Measurements from ENCODE around the gene TMEM81.

Gene TMEM81

GRCh38 chr1:205076245-205076761 lies 8.0 kb downstream of the TMEM81 start:
- DNase-seq = no peak

- no peak for DNase-seq
Observed at GRCh38 chr1:205075642-205076155, 8.6 kb downstream of the TMEM81 start.

GRCh38 chr1:205074513-205074912 lies 9.7 kb downstream of the TMEM81 start:
- no peak for DNase-seq

- no peak for DNase-seq
Observed at GRCh38 chr1:205074084-205074483, 10.2 kb downstream of the TMEM81 start.

- DNase-seq = no peak
Observed at GRCh38 chr1:205073511-205073910, 10.7 kb downstream of the TMEM81 start.

GRCh38 chr1:205072881-205073280 lies 11.4 kb downstream of the TMEM81 start:
- DNase-seq = no peak

- DNase-seq = no peak
Observed at GRCh38 chr1:205072286-205072685, 12.0 kb downstream of the TMEM81 start.

- peak; percentile 48 for DNase-seq
Observed at GRCh38 chr1:205071801-205072200, 12.5 kb downstream of the TMEM81 start.

GRCh38 chr1:205071028-205071409 lies 13.2 kb downstream of the TMEM81 start:
- no peak for DNase-seq

- DNase-seq = no peak
Observed at GRCh38 chr1:205069371-205070125, 14.7 kb downstream of the TMEM81 start.

- no peak for DNase-seq
Observed at GRCh38 chr1:205068457-205069040, 15.7 kb downstream of the TMEM81 start.

- DNase-seq = no peak
Observed at GRCh38 chr1:205068001-205068400, 16.3 kb downstream of the TMEM81 start.

GRCh38 chr1:205067031-205067430 lies 17.2 kb downstream of the TMEM81 start:
- DNase-seq = no peak

GRCh38 chr1:205066141-205066818 lies 18.0 kb downstream of the TMEM81 start:
- DNase-seq = no peak

GRCh38 chr1:205065666-205066065 lies 18.6 kb downstream of the TMEM81 start:
- no peak for DNase-seq

- DNase-seq = no peak
Observed at GRCh38 chr1:205064741-205065316, 19.4 kb downstream of the TMEM81 start.

- no peak for DNase-seq
Observed at GRCh38 chr1:205064301-205064700, 20.0 kb downstream of the TMEM81 start.

GRCh38 chr1:205062895-205063294 lies 21.4 kb downstream of the TMEM81 start:
- DNase-seq = no peak

- no peak for DNase-seq
Observed at GRCh38 chr1:205062319-205062718, 21.9 kb downstream of the TMEM81 start.

- peak; percentile 90 for DNase-seq
Observed at GRCh38 chr1:205061665-205062069, 22.6 kb downstream of the TMEM81 start.

- no peak for DNase-seq
Observed at GRCh38 chr1:205061227-205061626, 23.0 kb downstream of the TMEM81 start.

- no peak for DNase-seq
Observed at GRCh38 chr1:205060746-205061145, 23.5 kb downstream of the TMEM81 start.

GRCh38 chr1:205059660-205060059 lies 24.6 kb downstream of the TMEM81 start:
- DNase-seq = no peak
